Measurements from ENCODE around the gene AKAP17A. TPM values are rescaled to one million over a fixed set of nuclear protein-coding genes. Genes with fewer than 3 reads are reported as not detected.
A peak's percentile ranks its signal among the peaks of the same experiment; 100 is the strongest.

Gene AKAP17A
- total and polyA plus RNA-seq, 2 of the 8 experiments (the other 6 are each of a cell fraction or from before 2014, with no cell fraction given), result 14.0 to 41.2 TPM

DNA sequence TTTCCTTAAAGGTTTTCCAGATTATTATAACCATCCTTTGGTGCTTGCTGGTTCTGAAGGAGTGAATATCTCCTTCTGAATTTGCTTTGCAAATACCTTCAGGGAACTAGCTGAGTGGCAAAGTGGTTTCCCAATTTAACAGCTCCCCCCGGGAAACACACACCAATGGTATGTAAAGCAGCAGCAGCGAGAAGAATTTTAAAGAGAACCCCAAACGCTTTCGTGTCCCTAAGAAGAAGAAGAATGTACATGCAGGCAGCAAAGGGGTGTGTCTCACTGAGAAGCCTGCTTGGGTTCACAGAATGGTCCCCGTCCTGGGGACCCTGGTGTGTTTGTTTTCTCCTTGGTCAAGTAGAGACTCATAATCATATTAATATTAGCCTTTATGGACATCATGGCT is 4.2 kb upstream of the AKAP17A start:
- Histone ChIP-seq H2BK120ac (replicated peaks; ENCODE audit: low read depth, low read length) (peak overlapping the region; percentile 16), H3K18ac (ENCODE audit: extremely low read depth, low read length) (no peak overlapping the region), H3K36me3 (ENCODE audit: control insufficient read depth in 2 of 4, insufficient read depth in 4 of 4, low read length in 3 of 4) (no peaks in the 10 kb centered on the region), H2AFZ (ENCODE audit: low read length) (0 out of 2 replicates have a peak overlapping the region, but pooled peaks have one; percentile 70), H2BK12ac (ENCODE audit: low read depth, low read length) (no peak overlapping the region), H2AK5ac (ENCODE audit: low read depth, low read length) (no peak overlapping the region), H2BK5ac (ENCODE audit: low read depth, low read length) (no peak overlapping the region), H4K8ac (ENCODE audit: extremely low read depth, insufficient read depth, low read length) (no peak overlapping the region), H4K91ac (replicated peaks; ENCODE audit: insufficient read length, low read length) (no peak overlapping the region), H3K4me3 (ENCODE audit: extremely low read depth in 1 of 4, insufficient read depth in 2 of 4, low read depth in 3 of 4, low read length in 4 of 4) (no peak overlapping the region), H3K9me3 (ENCODE audit: insufficient read depth in 2 of 2, low read depth in 1 of 2, low read length in 1 of 2) (no peaks in the 10 kb centered on the region), H3K79me2 (ENCODE audit: control insufficient read depth in 1 of 2, insufficient read depth in 2 of 2, low read length in 2 of 2) (peaks cover 4% of the 10 kb centered on the region in 2 experiments; a peak in 3 of 4 replicates), H3K27me3 (replicated peaks in 1 of 4; ENCODE audit: control insufficient read depth in 3 of 4, extremely low read depth in 1 of 4, insufficient read depth in 3 of 4, low read length in 3 of 4) (no peaks in the 10 kb centered on the region), H3K14ac (ENCODE audit: insufficient read length) (no peak overlapping the region), H3K23ac (ENCODE audit: insufficient read length) (no peak overlapping the region), H3K23me2 (ENCODE audit: low read depth, low read length) (no peaks in the 10 kb centered on the region; the same call in 1 of the 2 replicates), H3K4ac (replicated peaks; ENCODE audit: insufficient read length, low read depth, low read length) (no peak overlapping the region), H3K79me1 (ENCODE audit: low read depth, low read length) (no peaks in the 10 kb centered on the region), H3K4me2 (ENCODE audit: insufficient read depth in 1 of 2, low read depth in 2 of 2, low read length in 2 of 2) (no peak overlapping the region), H3K9ac (replicated peaks in 1 of 4; ENCODE audit: extremely low read depth in 1 of 4, low read depth in 3 of 4, low read length in 3 of 4) (no peak overlapping the region), H2BK20ac (ENCODE audit: low read length) (no peak overlapping the region), H3K4me1 (replicated peaks in 1 of 4; ENCODE audit: control insufficient read depth in 3 of 4, insufficient read depth in 4 of 4, low read length in 3 of 4) (peaks cover 0 to 3% (median under 1%) of the 10 kb centered on the region in 4 experiments; a peak in 4 of 7 replicates), H4K5ac (ENCODE audit: insufficient read length, low read depth, low read length) (no peak overlapping the region), H2BK15ac (ENCODE audit: low read length) (no peak overlapping the region), H3K56ac (replicated peaks; ENCODE audit: insufficient read length, low read depth, low read length) (no peak overlapping the region), H3K27ac (ENCODE audit: low read depth, low read length) (no peak overlapping the region), H4K20me1 (replicated peaks in 1 of 2; ENCODE audit: control insufficient read depth in 1 of 2, insufficient read depth in 2 of 2, low read length in 2 of 2) (no peaks in the 10 kb centered on the region)
- POLR2A ChIA-PET (ENCODE audit: partially characterized antibody), result no interaction called here
- FAIRE-seq (no peak), DNase-seq (ENCODE audit: low read depth in 1 of 2, low spot score in 2 of 2) (peak in 1 of 2 experiments; percentile 30)
- CTCF ChIA-PET (ENCODE audit: partially characterized antibody), result no interaction called here
- WGBS, 2 experiments (ENCODE audit: extremely low coverage in 1 of 2, insufficient coverage in 1 of 2, insufficient read length in 1 of 2, insufficient replicate concordance in 2 of 2, low coverage in 1 of 2, low lambda C conversion rate in 2 of 2, missing lambda C conversion rate in 1 of 2), result 76% methylated on average over 5 of the region's 5 CpGs; no CpG with 5 or more reads in 1 of the 2 experiments
- TF ChIP-seq BRCA1 (IDR thresholded peaks at IDR 0.05; ENCODE audit: low read depth, low read length) (no peak), RNF2 (IDR thresholded peaks at IDR 0.05; ENCODE audit: borderline replicate concordance, low read depth, low read length, missing control alignments, poor library complexity, severe bottlenecking) (no peak), SP1 (IDR thresholded peaks at IDR 0.05; ENCODE audit: low read depth, low read length) (no peak), HDAC2 (IDR thresholded peaks at IDR 0.05; ENCODE audit: borderline replicate concordance in 1 of 2, low read depth in 2 of 2, low read length in 2 of 2) (no peak), HDAC6 (IDR thresholded peaks at IDR 0.05; ENCODE audit: low read depth, low read length) (no peak), SIX5 (IDR thresholded peaks at IDR 0.05; ENCODE audit: low read depth, low read length) (no peak), RAD21 (IDR thresholded peaks at IDR 0.05 in 1 of 2, conservative IDR thresholded peaks at IDR 0.05 in 1 of 2; ENCODE audit: low read depth in 2 of 2, low read length in 2 of 2) (no peak), RBBP5 (IDR thresholded peaks at IDR 0.05; ENCODE audit: borderline replicate concordance, low read depth, low read length) (no peak), POLR2A (IDR thresholded peaks at IDR 0.05; ENCODE audit: control extremely low read depth in 1 of 2, low read depth in 2 of 2, low read length in 2 of 2) (no peak), YY1 (IDR thresholded peaks at IDR 0.05; ENCODE audit: low read depth, low read length) (no peak)
- TF ChIP-seq, protein P1, sequence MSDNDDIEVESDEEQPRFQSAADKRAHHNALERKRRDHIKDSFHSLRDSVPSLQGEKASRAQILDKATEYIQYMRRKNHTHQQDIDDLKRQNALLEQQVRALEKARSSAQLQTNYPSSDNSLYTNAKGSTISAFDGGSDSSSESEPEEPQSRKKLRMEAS (IDR thresholded peaks at IDR 0.05), result no peak
- TF ChIP-seq, protein P2, sequence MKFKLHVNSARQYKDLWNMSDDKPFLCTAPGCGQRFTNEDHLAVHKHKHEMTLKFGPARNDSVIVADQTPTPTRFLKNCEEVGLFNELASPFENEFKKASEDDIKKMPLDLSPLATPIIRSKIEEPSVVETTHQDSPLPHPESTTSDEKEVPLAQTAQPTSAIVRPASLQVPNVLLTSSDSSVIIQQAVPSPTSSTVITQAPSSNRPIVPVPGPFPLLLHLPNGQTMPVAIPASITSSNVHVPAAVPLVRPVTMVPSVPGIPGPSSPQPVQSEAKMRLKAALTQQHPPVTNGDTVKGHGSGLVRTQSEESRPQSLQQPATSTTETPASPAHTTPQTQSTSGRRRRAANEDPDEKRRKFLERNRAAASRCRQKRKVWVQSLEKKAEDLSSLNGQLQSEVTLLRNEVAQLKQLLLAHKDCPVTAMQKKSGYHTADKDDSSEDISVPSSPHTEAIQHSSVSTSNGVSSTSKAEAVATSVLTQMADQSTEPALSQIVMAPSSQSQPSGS (IDR thresholded peaks at IDR 0.05; ENCODE audit: low read length), result no peak

Measured in H1 (cell line).